ENCODE data around the gene CABP4. TPM values are rescaled to one million over a fixed set of nuclear protein-coding genes. Genes with fewer than 3 reads are reported as not detected.

The CABP4 gene
- total RNA-seq, 1 donor from 2014 or later, result 4.0 TPM

DNA sequence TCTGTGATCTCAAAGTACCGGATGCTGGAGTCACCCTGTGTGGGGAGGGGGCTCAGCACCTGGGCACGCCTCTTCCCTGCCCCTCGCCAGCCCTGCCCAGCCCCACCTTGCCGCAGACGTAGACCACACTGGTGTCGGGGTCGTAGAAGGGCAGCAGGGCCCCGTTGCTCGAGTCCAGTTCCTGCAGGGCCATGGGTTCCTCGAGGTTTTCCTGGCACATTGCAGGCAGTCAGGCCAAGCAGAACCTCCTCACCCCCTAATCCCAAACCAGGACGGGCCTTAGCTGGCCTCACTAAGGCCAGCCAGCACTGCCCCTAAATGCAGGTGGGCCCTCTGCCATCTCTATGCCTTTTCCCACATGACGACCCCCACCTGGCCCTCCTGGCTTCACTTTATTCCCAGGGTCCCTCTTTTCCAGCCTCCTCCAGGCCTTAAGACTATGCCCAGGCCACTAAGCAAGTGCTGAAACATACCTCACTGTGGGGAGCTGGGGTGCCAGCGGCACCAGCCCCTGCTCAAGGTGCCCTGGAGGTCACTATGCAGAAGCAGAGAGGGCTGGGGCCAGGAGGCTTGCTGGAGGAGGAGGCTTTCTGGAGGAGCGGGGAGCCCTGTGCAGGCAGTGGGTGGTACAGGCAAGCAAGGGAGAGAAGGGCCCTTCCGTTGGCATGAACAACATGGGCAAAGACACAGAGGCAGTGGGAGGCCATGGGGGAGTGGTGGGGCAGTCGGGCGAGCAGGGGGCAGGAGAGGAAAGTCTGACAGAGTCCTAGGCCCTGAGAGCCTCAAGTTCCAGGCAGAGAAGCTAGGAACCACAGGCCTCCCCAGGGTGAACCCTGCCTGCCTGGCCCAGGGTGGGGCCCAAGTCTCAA lies 14.7 kb upstream of the CABP4 start:
- H3K4me1 ChIP-seq, result peaks cover 49% of the 10 kb centered on the region
- peaks cover 60% of the 10 kb centered on the region for H3K36me3 ChIP-seq
- DNase-seq, result no peak
- peak overlapping the region; percentile 53 for H3K27ac ChIP-seq
- TF ChIP-seq, protein P1, sequence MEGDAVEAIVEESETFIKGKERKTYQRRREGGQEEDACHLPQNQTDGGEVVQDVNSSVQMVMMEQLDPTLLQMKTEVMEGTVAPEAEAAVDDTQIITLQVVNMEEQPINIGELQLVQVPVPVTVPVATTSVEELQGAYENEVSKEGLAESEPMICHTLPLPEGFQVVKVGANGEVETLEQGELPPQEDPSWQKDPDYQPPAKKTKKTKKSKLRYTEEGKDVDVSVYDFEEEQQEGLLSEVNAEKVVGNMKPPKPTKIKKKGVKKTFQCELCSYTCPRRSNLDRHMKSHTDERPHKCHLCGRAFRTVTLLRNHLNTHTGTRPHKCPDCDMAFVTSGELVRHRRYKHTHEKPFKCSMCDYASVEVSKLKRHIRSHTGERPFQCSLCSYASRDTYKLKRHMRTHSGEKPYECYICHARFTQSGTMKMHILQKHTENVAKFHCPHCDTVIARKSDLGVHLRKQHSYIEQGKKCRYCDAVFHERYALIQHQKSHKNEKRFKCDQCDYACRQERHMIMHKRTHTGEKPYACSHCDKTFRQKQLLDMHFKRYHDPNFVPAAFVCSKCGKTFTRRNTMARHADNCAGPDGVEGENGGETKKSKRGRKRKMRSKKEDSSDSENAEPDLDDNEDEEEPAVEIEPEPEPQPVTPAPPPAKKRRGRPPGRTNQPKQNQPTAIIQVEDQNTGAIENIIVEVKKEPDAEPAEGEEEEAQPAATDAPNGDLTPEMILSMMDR (IDR thresholded peaks at IDR 0.05), result no peak
- no peaks in the 10 kb centered on the region for H3K27me3 ChIP-seq (ENCODE audit: low read depth)
- intact Hi-C loops (cut with DNase I), result no loop called here
- no peaks in the 10 kb centered on the region for H3K9me3 ChIP-seq
- ATAC-seq, result no peak
- no peak overlapping the region for H3K4me3 ChIP-seq

DNA sequence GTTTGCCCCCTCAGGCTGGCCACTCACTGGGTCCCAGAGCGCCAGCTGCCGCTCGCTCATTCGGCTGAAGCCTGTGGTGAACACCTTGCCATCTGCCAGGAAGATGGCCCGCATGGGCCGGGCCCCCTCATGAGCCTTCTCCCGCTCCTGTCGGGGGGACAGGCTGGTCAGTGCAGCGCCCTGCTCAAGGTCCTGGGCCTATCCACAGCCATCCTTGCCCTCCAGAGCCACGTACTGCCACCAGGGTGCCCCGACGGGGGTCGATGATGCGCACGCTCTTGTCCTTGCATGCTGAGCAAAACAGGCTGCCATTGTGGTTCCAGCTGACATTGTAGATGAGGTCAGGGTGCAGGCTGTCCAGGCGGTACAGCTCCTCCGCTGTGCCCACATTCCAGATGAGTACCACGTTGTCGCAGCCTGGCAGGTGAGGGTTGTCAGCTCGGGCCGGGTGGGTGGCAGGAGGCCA lies 14.0 kb upstream of the CABP4 start:
- intact Hi-C loops (cut with DNase I), result no loop called here
- Histone ChIP-seq H3K9me3 (no peaks in the 10 kb centered on the region), H3K27me3 (ENCODE audit: low read depth) (no peaks in the 10 kb centered on the region), H3K27ac (no peak overlapping the region), H3K4me3 (no peak overlapping the region), H3K36me3 (peaks cover 53% of the 10 kb centered on the region), H3K4me1 (peaks cover 49% of the 10 kb centered on the region)
- TF ChIP-seq, protein P1 (IDR thresholded peaks at IDR 0.05), result no peak
- ATAC-seq (no peak), DNase-seq (no peak)

DNA sequence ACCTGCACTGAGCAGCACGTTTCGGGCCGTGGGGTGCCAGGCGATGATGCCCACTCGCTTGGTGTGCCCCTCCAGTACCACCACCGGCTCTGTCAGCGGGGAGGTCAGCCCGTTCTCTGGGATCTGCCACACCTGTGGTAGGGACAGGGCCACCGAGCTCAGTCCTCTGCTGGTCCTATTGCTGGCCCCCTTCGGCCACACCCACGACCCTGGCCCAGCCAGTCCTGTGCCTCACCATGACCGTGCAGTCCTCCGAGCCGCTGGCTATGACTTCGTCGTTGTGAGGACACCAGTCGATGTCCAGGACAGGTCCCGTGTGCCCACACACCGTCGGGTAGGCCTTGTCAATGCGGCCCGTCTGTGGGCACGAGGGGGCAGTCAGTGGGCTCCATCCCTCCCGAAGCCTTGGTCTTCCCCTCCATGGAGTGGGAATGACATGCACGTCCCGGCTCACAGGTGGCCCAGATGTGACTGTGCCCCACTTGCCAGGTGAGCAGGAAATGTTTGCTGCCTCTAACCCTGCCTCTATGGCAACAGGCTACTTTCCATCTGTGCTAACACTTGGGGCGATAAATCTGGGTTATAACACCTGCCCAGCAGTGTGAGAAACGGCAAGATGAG lies 13.3 kb upstream of the CABP4 start:
- no peak for DNase-seq
- intact Hi-C loops (cut with DNase I), result no loop called here
- no peak for ATAC-seq
- Histone ChIP-seq H3K27ac (no peak overlapping the region), H3K4me1 (peaks cover 49% of the 10 kb centered on the region), H3K9me3 (no peaks in the 10 kb centered on the region), H3K4me3 (peak overlapping the region; percentile 82), H3K27me3 (ENCODE audit: low read depth) (no peaks in the 10 kb centered on the region), H3K36me3 (peaks cover 52% of the 10 kb centered on the region)
- TF ChIP-seq, protein P1 (IDR thresholded peaks at IDR 0.05), result no peak

DNA sequence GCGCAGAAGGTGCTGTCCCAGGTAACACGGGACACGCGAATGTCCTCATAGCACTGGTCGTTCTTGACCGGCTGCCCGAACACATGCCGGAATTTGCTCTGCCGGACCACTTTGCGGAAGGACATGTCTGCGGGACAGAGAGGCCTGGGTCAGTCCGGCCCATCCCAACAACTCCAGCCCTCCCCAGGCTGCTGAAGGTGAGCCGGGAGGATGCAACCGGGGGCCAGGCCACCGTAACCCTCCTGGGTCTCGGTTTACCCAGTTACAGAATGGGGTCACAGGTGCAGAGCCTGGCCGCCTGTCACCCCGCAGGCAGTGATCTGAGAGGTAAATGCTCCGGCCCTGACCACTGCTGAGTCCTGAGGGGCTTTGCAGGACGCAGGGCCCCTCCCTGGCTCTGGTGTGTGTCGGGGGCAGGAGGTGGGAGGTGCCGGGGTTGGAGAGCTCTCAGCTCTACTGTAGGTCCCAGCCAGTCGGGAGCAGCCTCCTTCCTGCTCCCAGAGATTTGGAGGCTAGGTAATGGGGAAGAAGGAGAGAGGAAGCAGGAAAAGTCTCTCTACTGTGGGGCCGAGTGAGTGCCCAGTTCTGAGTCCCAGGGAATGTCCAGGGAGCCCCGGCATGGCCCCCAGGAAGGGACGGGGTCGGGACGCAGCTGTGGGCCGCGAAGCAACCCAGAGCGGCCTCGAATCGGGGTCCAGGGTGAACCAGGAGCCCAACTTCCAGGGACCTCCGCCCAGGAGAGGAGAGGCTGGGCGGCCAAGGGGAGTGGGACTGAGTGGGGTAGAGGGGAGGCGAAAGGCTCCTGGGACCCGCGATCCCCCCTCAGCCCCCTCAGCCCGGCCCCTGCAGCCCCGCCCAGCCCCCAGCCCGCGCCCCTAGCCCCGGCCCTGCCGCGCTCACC lies 12.4 kb upstream of the CABP4 start:
- Histone ChIP-seq H3K27ac (peak overlapping the region; percentile 93), H3K9me3 (no peaks in the 10 kb centered on the region), H3K27me3 (ENCODE audit: low read depth) (no peaks in the 10 kb centered on the region), H3K36me3 (peaks cover 47% of the 10 kb centered on the region), H3K4me1 (peaks cover 49% of the 10 kb centered on the region), H3K4me3 (peak overlapping the region; percentile 82)
- TF ChIP-seq, protein P1 (IDR thresholded peaks at IDR 0.05), result no peak
- intact Hi-C loops (cut with DNase I), result no loop called here
- ATAC-seq (peak in 1 of 2 donors; percentile 2), DNase-seq (no peak)

DNA sequence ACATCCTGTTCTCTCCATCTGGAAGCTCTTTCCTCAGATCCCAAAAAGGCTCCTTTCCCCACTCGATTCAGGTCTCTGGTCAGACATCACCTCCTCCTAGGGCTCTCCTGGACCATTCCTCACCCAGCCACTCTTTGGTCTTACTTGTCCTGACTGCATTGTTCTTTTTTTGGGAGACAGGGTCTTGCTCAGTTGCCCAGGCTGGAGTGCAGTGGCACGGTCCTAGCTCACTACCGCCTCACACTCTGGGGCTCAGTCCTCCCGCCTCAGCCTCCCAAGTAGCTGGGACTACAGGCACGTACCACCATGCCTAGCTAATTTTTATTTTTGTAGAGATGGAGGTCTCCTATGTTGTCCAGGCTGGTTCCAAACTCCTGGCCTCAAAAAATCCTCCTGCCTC lies 9.6 kb upstream of the CABP4 start:
- no peak for ATAC-seq
- Histone ChIP-seq H3K36me3 (peaks cover 19% of the 10 kb centered on the region), H3K27me3 (ENCODE audit: low read depth) (no peaks in the 10 kb centered on the region), H3K9me3 (no peaks in the 10 kb centered on the region), H3K4me1 (peaks cover 39% of the 10 kb centered on the region), H3K4me3 (no peak overlapping the region), H3K27ac (no peak overlapping the region)
- TF ChIP-seq, protein P1 (IDR thresholded peaks at IDR 0.05), result no peak
- DNase-seq, result no peak
- intact Hi-C loops (cut with DNase I), result no loop called here
